ENCODE data around the gene FNDC8.
"Not testable (repeated sequence)": the region's sequence is repeated elsewhere in the genome, so short reads cannot be mapped to it uniquely, and the experiment has no call there.

FNDC8 gene

GRCh38 chr17:35121315-35121714 is at the start of gene FNDC8:
Gene FNDC8, plus strand, starts transcription at chr17:35121615. Its CDS starts 79 bp downstream, at chr17:35121694.
- DNase-seq, result no peak

GRCh38 chr17:35073183-35073790 is 48.1 kb upstream of the FNDC8 start:
- no peak for DNase-seq

GRCh38 chr17:35073991-35074627 is 47.3 kb upstream of the FNDC8 start:
- no peak for DNase-seq

GRCh38 chr17:35074711-35075707 is 46.4 kb upstream of the FNDC8 start:
- DNase-seq, result no peak

- no peak for DNase-seq
Observed at GRCh38 chr17:35076874-35077273, 44.5 kb upstream of the FNDC8 start.

GRCh38 chr17:35079547-35080423 is 41.6 kb upstream of the FNDC8 start:
- no peak for DNase-seq

- DNase-seq, result no peak
Observed at GRCh38 chr17:35080536-35080935, 40.9 kb upstream of the FNDC8 start.

GRCh38 chr17:35081638-35082037 is 39.8 kb upstream of the FNDC8 start:
- DNase-seq, result no peak

- DNase-seq, result no peak
Observed at GRCh38 chr17:35082073-35082657, 39.2 kb upstream of the FNDC8 start.

- DNase-seq, result no peak
Observed at GRCh38 chr17:35083071-35083470, 38.3 kb upstream of the FNDC8 start.

GRCh38 chr17:35084987-35085386 is 36.4 kb upstream of the FNDC8 start:
- no peak for DNase-seq

- DNase-seq, result no peak
Observed at GRCh38 chr17:35086164-35086563, 35.3 kb upstream of the FNDC8 start.

GRCh38 chr17:35086931-35087573 is 34.4 kb upstream of the FNDC8 start:
- DNase-seq, result no peak

- peak; percentile 62 for DNase-seq
Observed at GRCh38 chr17:35087731-35088355, 33.6 kb upstream of the FNDC8 start.

GRCh38 chr17:35088356-35088880 is 33.0 kb upstream of the FNDC8 start:
- DNase-seq, result peak; percentile 63

- DNase-seq, result peak; percentile 90
Observed at GRCh38 chr17:35088881-35089585, 32.4 kb upstream of the FNDC8 start.

- peak; percentile 77 for DNase-seq
Observed at GRCh38 chr17:35089586-35090296, 31.7 kb upstream of the FNDC8 start.

- DNase-seq, result not testable (repeated sequence)
Observed at GRCh38 chr17:35090707-35091106, 30.7 kb upstream of the FNDC8 start.

GRCh38 chr17:35094902-35095301 is 26.5 kb upstream of the FNDC8 start:
- no peak for DNase-seq

GRCh38 chr17:35095741-35096140 is 25.7 kb upstream of the FNDC8 start:
- DNase-seq, result no peak

Measured in DMS53 (cell line).